ENCODE measurements around the gene LYPD3. TPM values are rescaled to one million over a fixed set of nuclear protein-coding genes. Genes with fewer than 3 reads are reported as not detected.

LYPD3 gene
- total RNA-seq, 1 donor from 2014 or later: 0.89 TPM

GRCh38 chr19:43423779-43424178 lies 41.6 kb downstream of the LYPD3 start:
- Mint-ChIP-seq H3K36me3 (ENCODE audit: low read depth) (no peaks in the 10 kb centered on the region), H3K4me3 (no peak overlapping the region)

GRCh38 chr19:43422689-43423066 lies 42.7 kb downstream of the LYPD3 start:
- DNase-seq (ENCODE audit: low read depth, low spot score): no peak
- Mint-ChIP-seq H3K27me3 (ENCODE audit: low read depth) (peaks cover 32% of the 10 kb centered on the region), H3K4me1 (no peaks in the 10 kb centered on the region), H3K27ac (ENCODE audit: unreplicated experiment) (no peak overlapping the region), H3K9me3 (no peaks in the 10 kb centered on the region), H3K36me3 (ENCODE audit: low read depth) (no peaks in the 10 kb centered on the region), H3K4me3 (no peak overlapping the region)
- TF ChIP-seq CTCF (conservative IDR thresholded peaks at IDR 0.05): no peak

More at GRCh38 chr19:43423779-43424178, 41.6 kb downstream of the LYPD3 start:
- Mint-ChIP-seq H3K27ac (ENCODE audit: unreplicated experiment) (no peak overlapping the region), H3K4me1 (no peaks in the 10 kb centered on the region), H3K27me3 (ENCODE audit: low read depth) (peaks cover 32% of the 10 kb centered on the region), H3K9me3 (no peaks in the 10 kb centered on the region)
- DNase-seq (ENCODE audit: low read depth, low spot score): no peak
- no peak for TF ChIP-seq CTCF (conservative IDR thresholded peaks at IDR 0.05)

GRCh38 chr19:43422000-43422688 lies 43.3 kb downstream of the LYPD3 start:
- no peaks in the 10 kb centered on the region for H3K36me3 Mint-ChIP-seq (ENCODE audit: low read depth)
- H3K27me3 Mint-ChIP-seq (ENCODE audit: low read depth): peaks cover 32% of the 10 kb centered on the region
- no peak for DNase-seq (ENCODE audit: low read depth, low spot score)
- H3K27ac Mint-ChIP-seq (ENCODE audit: unreplicated experiment): no peak overlapping the region
- no peak for TF ChIP-seq CTCF (conservative IDR thresholded peaks at IDR 0.05)
- H3K4me1 Mint-ChIP-seq: no peaks in the 10 kb centered on the region
- H3K4me3 Mint-ChIP-seq: no peak overlapping the region
- H3K9me3 Mint-ChIP-seq: no peaks in the 10 kb centered on the region

- DNase-seq (ENCODE audit: low read depth, low spot score): no peak
- Mint-ChIP-seq H3K27me3 (ENCODE audit: low read depth) (peaks cover 31% of the 10 kb centered on the region), H3K36me3 (ENCODE audit: low read depth) (no peaks in the 10 kb centered on the region), H3K4me3 (no peak overlapping the region), H3K9me3 (no peaks in the 10 kb centered on the region), H3K27ac (ENCODE audit: unreplicated experiment) (no peak overlapping the region), H3K4me1 (no peaks in the 10 kb centered on the region)
- TF ChIP-seq CTCF (conservative IDR thresholded peaks at IDR 0.05): no peak
Measured at GRCh38 chr19:43420954-43421353, 44.5 kb downstream of the LYPD3 start.

GRCh38 chr19:43416951-43417623 lies 48.3 kb downstream of the LYPD3 start:
- no peak overlapping the region for H3K4me3 Mint-ChIP-seq
- H3K27ac Mint-ChIP-seq (ENCODE audit: unreplicated experiment): no peak overlapping the region
- H3K9me3 Mint-ChIP-seq: no peaks in the 10 kb centered on the region
- H3K36me3 Mint-ChIP-seq (ENCODE audit: low read depth): no peaks in the 10 kb centered on the region
- peaks cover 18% of the 10 kb centered on the region for H3K27me3 Mint-ChIP-seq (ENCODE audit: low read depth)
- no peak for DNase-seq (ENCODE audit: low read depth, low spot score)
- no peaks in the 10 kb centered on the region for H3K4me1 Mint-ChIP-seq
- no peak for TF ChIP-seq CTCF (conservative IDR thresholded peaks at IDR 0.05)
